Endothelial cell of umbilical vein (primary cell): ENCODE results near the gene ROBO4. TPM values are rescaled to one million over a fixed set of nuclear protein-coding genes. Genes with fewer than 3 reads are reported as not detected.

Source experiments
- BruUV-seq: library from RNA; stranded (reverse); fragments of 400-500 nt; replicated peaks from 2 replicates; lab custom pipeline; 2021; lab: Mats Ljungman, UMichigan
- CTCF ChIA-PET: fragments of 300-600, 350-600 bp; sonication (Branson Sonifier 250); formaldehyde crosslinking; loops from one replicate; lab custom pipeline; 2021; ENCODE audit warnings: antibody characterized with exemption, inconsistent platforms; lab: Charles Lee
- POLR2A ChIA-PET: fragments of 300-600, 350-600 bp; sonication (Branson Sonifier 250); formaldehyde crosslinking; loops from one replicate; lab custom pipeline; 2021; ENCODE audit warnings: antibody characterized with exemption, inconsistent platforms; lab: Charles Lee
- DNase-seq: peaks from one replicate; pipeline ENCODE4 v3.0.0-alpha.2; 2011; ENCODE audit warnings: low read depth, low spot score
- FAIRE-seq: peaks from 2 replicates; lab custom pipeline; 2011; peaks lifted over from hg19 to GRCh38; lab: Jason Lieb, UNC
- H2AFZ ChIP-seq: 2 replicates; pipeline ENCODE4 v1.6.0; 2012; ENCODE audit warnings: low read depth, low read length, control low read depth, inconsistent platforms
- H3K27ac ChIP-seq: 2 replicates; pipeline ENCODE4 v1.5.1; 2011; ENCODE audit warnings: low read depth, mild to moderate bottlenecking, control low read depth, low read length, moderate library complexity; ENCODE audit not compliant: insufficient read depth
- H3K27me3 ChIP-seq, 2 experiments: 2 replicates each; pipeline versions ENCODE4 v1.6.0 to v1.6.1; 2011; ENCODE audit warnings: low read length in 2 of 2, mixed read lengths in 1 of 2; ENCODE audit not compliant: control insufficient read depth in 2 of 2, insufficient read depth in 2 of 2
- H3K36me3 ChIP-seq, 2 experiments: 2 replicates in 1 of 2; 3 replicates in 1 of 2; pipeline ENCODE4 v1.5.1; 2011; ENCODE audit warnings: low read length in 2 of 2, mild to moderate bottlenecking in 1 of 2, moderate library complexity in 1 of 2; ENCODE audit not compliant: control insufficient read depth in 2 of 2, insufficient read depth in 2 of 2; ENCODE audit errors: extremely low read depth in 1 of 2
- H3K4me1 ChIP-seq: 3 replicates; pipeline ENCODE4 v1.5.1; 2011; ENCODE audit warnings: mild to moderate bottlenecking, low read length; ENCODE audit not compliant: control insufficient read depth, insufficient read depth; ENCODE audit errors: extremely low read depth
- H3K4me2 ChIP-seq: 2 replicates; pipeline ENCODE4 v1.6.1; 2011; ENCODE audit warnings: low read length, control low read depth, mixed read lengths; ENCODE audit not compliant: insufficient read depth
- H3K4me3 ChIP-seq, 3 experiments: fragments of 200-600 bp in 1 of 3; sonication (generic), shearing (Covaris generic) in 1 of 3; replicated peaks in 1 of 3; 2 replicates each; pipeline ENCODE4 v1.5.1; 2011 to 2016; ENCODE audit warnings: control low read depth in 3 of 3, low read length in 3 of 3, mild to moderate bottlenecking in 2 of 3, inconsistent platforms in 1 of 3, low read depth in 1 of 3, moderate library complexity in 1 of 3; ENCODE audit not compliant: insufficient read depth in 1 of 3
- H3K79me2 ChIP-seq: 2 replicates; pipeline ENCODE4 v1.6.0; 2012; ENCODE audit warnings: low read length, inconsistent platforms; ENCODE audit not compliant: control insufficient read depth, insufficient read depth
- H3K9ac ChIP-seq: replicated peaks from 2 replicates; pipeline ENCODE3; 2011; ENCODE audit warnings: low read length, control low read depth; ENCODE audit not compliant: insufficient read depth; ENCODE audit errors: extremely low read depth
- H3K9me1 ChIP-seq: replicated peaks from 3 replicates; pipeline ENCODE4 v1.6.0; 2011; ENCODE audit warnings: mild to moderate bottlenecking, low read length; ENCODE audit not compliant: control insufficient read depth, insufficient read depth; ENCODE audit errors: extremely low read depth
- H3K9me3 ChIP-seq: replicated peaks from 2 replicates; pipeline ENCODE4 v1.5.1; 2012; ENCODE audit warnings: low read length, inconsistent platforms; ENCODE audit not compliant: control insufficient read depth, insufficient read depth
- H4K20me1 ChIP-seq: replicated peaks from 2 replicates; pipeline ENCODE3; 2011; ENCODE audit warnings: mild to moderate bottlenecking, low read length; ENCODE audit not compliant: control insufficient read depth, insufficient read depth; ENCODE audit errors: extremely low read depth
- EZH2 ChIP-seq: IDR thresholded peaks from 2 replicates; pipeline ENCODE4 v1.6.1; 2012; ENCODE audit warnings: borderline replicate concordance, low read depth, mild to moderate bottlenecking, moderate library complexity, low read length, inconsistent platforms; ENCODE audit not compliant: severe bottlenecking
- FOS ChIP-seq: IDR thresholded peaks from 2 replicates; pipeline ENCODE4 v1.6.1; 2011; ENCODE audit warnings: mild to moderate bottlenecking, low read length, moderate library complexity, borderline replicate concordance; ENCODE audit not compliant: insufficient read depth
- GATA2 ChIP-seq: IDR thresholded peaks from 2 replicates; pipeline ENCODE4 v1.7.0; 2011; ENCODE audit warnings: low read depth, mild to moderate bottlenecking, moderate library complexity, mixed read lengths, low read length; ENCODE audit not compliant: insufficient read length, insufficient read depth
- JUN ChIP-seq: IDR thresholded peaks from 2 replicates; pipeline ENCODE4 v1.6.1; 2011; ENCODE audit warnings: borderline replicate concordance, low read depth; ENCODE audit not compliant: insufficient read length, insufficient read depth
- MYC ChIP-seq: IDR thresholded peaks from one replicate; pipeline ENCODE4 v1.6.1; 2011; ENCODE audit warnings: mild to moderate bottlenecking, low read depth, low read length
- POLR2A ChIP-seq: IDR thresholded peaks from 2 replicates; pipeline ENCODE4 v1.6.1; 2012; ENCODE audit warnings: low read depth, mild to moderate bottlenecking, control low read depth, low read length
- POLR2AphosphoS5 ChIP-seq: IDR thresholded peaks from 2 replicates; pipeline ENCODE4 v1.6.1; 2012; ENCODE audit warnings: low read depth, mild to moderate bottlenecking, control low read depth, low read length, moderate library complexity; ENCODE audit not compliant: insufficient read depth
- dilution Hi-C: fragments of 300-500 bp; cut with MboI; formaldehyde crosslinking; loops from one replicate; pipeline ENCODE4 v1.15.0; 2019; ENCODE audit warnings: low sequenced_read_pairs; ENCODE audit not compliant: extremely low pct_ligation_motif_present
- intact Hi-C: fragments of 100-400 bp; cut with micrococcal nuclease; formaldehyde crosslinking; loops from one replicate; pipeline ENCODE4 v1.10.0; 2022
- polyA plus RNA-seq, 4 experiments: library from polyadenylated mRNA; depleted of rRNA in 3 of 4; stranded (reverse) in 3 of 4; unstranded in 1 of 4; fragments of >200 nt; gene quantifications; 2 replicates each; pipeline versions ENCODE4 v1.2.1 to v1.2.3, GENCODE V29; 2011 to 2012; ENCODE audit warnings: missing spikeins in 1 of 4
- total RNA-seq: library from RNA; stranded (reverse); gene quantifications from 2 replicates; pipeline ENCODE4 v1.2.3, GENCODE V29; 2021
- TF ChIP-seq, protein P1 (sequence below): IDR thresholded peaks from 2 replicates; pipeline ENCODE4 v1.6.1; 2011; ENCODE audit not compliant: insufficient read depth, insufficient read length
- TF ChIP-seq, protein P2 (sequence below), 2 donors: IDR thresholded peaks; 1 replicate in 1 of 2; 2 replicates in 1 of 2; pipeline ENCODE4 v1.5.1; 2011; ENCODE audit warnings: low read length in 2 of 2, mild to moderate bottlenecking in 2 of 2, moderate library complexity in 2 of 2, control low read depth in 1 of 2, inconsistent platforms in 1 of 2, low read depth in 1 of 2; ENCODE audit not compliant: insufficient read depth in 1 of 2; ENCODE audit errors: extremely low read depth in 1 of 2

Gene ROBO4
- total and polyA plus RNA-seq, 2 donors (not counting 3 experiments of a cell fraction or from before 2014, with no cell fraction given): 260 to 474 TPM

DNA sequence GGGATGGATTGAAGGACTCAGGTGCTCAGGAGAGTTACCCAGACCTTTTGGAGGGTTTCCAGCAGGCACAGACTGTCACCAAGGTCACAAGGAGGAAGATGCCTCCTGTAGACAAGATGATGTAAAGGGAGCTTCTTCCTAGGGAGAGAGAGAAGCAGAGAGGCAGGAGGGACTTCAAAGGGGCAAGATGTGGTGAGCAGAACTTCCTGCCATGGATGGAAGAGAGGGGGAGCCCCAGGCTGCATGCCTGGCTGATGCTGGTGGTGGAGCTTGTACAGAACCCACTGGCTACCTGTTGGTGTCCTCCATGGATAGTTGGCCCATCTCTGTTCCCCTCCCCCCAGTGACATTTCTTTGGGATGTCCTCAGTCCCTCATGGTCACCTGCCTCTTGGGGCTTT, 25.6 kb upstream of the ROBO4 start:
- H3K9me1 ChIP-seq: no peaks in the 10 kb centered on the region
- H2AFZ ChIP-seq: no peak overlapping the region
- no peak for FAIRE-seq
- TF ChIP-seq MYC: no peak
- TF ChIP-seq GATA2: no peak
- TF ChIP-seq, protein P1, sequence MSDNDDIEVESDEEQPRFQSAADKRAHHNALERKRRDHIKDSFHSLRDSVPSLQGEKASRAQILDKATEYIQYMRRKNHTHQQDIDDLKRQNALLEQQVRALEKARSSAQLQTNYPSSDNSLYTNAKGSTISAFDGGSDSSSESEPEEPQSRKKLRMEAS: no peak
- TF ChIP-seq POLR2A: no peak
- TF ChIP-seq FOS: no peak
- TF ChIP-seq JUN: no peak
- TF ChIP-seq, protein P2, sequence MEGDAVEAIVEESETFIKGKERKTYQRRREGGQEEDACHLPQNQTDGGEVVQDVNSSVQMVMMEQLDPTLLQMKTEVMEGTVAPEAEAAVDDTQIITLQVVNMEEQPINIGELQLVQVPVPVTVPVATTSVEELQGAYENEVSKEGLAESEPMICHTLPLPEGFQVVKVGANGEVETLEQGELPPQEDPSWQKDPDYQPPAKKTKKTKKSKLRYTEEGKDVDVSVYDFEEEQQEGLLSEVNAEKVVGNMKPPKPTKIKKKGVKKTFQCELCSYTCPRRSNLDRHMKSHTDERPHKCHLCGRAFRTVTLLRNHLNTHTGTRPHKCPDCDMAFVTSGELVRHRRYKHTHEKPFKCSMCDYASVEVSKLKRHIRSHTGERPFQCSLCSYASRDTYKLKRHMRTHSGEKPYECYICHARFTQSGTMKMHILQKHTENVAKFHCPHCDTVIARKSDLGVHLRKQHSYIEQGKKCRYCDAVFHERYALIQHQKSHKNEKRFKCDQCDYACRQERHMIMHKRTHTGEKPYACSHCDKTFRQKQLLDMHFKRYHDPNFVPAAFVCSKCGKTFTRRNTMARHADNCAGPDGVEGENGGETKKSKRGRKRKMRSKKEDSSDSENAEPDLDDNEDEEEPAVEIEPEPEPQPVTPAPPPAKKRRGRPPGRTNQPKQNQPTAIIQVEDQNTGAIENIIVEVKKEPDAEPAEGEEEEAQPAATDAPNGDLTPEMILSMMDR (IDR thresholded peaks at IDR 0.05; ENCODE audit: extremely low read depth in 1 of 2, insufficient read depth in 1 of 2, low read depth in 1 of 2, low read length in 2 of 2): no peak
- TF ChIP-seq EZH2: no peak
- no peak for TF ChIP-seq POLR2AphosphoS5
- no peaks in the 10 kb centered on the region for H3K36me3 ChIP-seq
- dilution Hi-C loops (no loop called here), intact Hi-C loops (no loop called here)
- POLR2A ChIA-PET: no interaction called here
- no peak overlapping the region for H3K4me3 ChIP-seq
- no peak overlapping the region for H3K4me2 ChIP-seq
- DNase-seq: no peak
- no peak overlapping the region for H3K9ac ChIP-seq
- no peaks in the 10 kb centered on the region for H3K9me3 ChIP-seq
- H4K20me1 ChIP-seq: no peaks in the 10 kb centered on the region
- CTCF ChIA-PET: interaction anchor here (1.2 kb wide), 1 partner anchor 21 kb away, joined by 3 read pairs; no protein-coding TSS in a partner anchor
- no TSS peak for BruUV-seq
- H3K4me1 ChIP-seq: peaks cover 5% of the 10 kb centered on the region
- no peak overlapping the region for H3K27ac ChIP-seq
- H3K27me3 ChIP-seq: no peaks in the 10 kb centered on the region
- no peaks in the 10 kb centered on the region for H3K79me2 ChIP-seq
